HG03280 (cell line): Measurements from ENCODE around the gene AOPEP.

Source experiments
- ATAC-seq: cut with Tn5 transposase; IDR thresholded peaks from one replicate; pipeline ENCODE4 v1.9.1; 2021; ENCODE audit warnings: mild to moderate bottlenecking, moderate library complexity; ENCODE audit not compliant: unreplicated experiment

AOPEP gene

GRCh38 chr9:94717761-94718160 is 8.7 kb upstream of the AOPEP start:
- ATAC-seq: no peak

DNA sequence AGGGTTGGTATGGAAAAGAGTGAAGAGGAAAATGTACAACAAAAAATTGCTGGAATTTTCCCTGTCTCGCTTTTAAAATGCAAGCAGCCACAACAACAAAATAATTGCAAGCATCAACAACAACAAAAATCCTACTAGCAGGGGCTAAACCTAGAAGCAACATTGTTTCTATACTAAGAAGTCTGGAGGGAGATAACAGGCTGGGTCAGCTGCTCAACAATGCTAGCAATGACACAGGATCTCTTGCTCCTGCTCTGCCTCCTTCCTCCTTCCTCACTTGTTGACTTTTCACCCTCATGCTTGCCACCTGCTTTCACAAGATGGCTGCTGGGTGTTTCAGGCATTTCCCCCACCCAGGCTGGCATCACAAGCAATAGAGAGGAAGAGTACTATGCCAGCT is 7.6 kb upstream of the AOPEP start:
- ATAC-seq: no peak

GRCh38 chr9:94719878-94720277 is 6.6 kb upstream of the AOPEP start:
- no peak for ATAC-seq

GRCh38 chr9:94720846-94721549 is 5.5 kb upstream of the AOPEP start:
- no peak for ATAC-seq

DNA sequence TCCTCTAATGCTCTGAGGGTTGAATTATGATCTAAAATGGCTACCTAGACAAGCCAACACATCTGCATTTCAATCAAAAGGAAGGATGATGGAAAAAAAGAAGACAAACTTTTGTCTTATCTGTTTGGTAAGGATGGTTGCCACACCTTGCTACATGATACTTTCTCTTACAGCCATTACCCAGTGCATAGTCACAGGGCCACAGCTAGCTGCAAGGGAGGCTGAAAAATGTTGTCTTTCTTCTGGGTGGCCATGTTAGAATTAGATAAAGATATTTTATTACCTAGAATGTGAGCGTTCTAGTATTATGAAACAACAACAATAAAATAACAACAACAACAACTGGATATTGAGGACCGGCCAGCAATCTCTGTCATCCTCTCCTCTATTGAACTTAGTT is 4.7 kb upstream of the AOPEP start:
- ATAC-seq: no peak

GRCh38 chr9:94725293-94725692 is 1.2 kb upstream of the AOPEP start:
- no peak for ATAC-seq

GRCh38 chr9:94728719-94729118 is 2.2 kb downstream of the AOPEP start:
- ATAC-seq: no peak

DNA sequence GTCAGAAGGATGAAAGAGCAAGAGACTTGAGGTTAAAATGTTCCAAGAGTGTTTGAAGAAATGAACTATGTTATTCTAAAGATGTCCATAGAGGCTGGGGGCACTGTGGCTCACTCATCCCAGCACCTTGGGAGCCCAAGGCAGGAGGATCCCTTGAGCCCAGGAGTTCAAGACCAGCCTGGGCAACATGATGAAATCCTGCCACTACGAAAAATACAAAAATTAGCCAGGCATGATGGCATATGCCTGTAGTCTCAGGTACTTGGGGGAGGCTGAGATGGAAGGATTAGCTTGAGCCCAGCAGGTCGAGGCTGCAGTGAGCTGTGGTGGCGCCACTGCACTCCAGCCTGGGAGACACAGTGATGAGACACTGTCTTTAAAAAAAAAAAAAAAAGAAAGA is 2.7 kb downstream of the AOPEP start:
- no peak for ATAC-seq

DNA sequence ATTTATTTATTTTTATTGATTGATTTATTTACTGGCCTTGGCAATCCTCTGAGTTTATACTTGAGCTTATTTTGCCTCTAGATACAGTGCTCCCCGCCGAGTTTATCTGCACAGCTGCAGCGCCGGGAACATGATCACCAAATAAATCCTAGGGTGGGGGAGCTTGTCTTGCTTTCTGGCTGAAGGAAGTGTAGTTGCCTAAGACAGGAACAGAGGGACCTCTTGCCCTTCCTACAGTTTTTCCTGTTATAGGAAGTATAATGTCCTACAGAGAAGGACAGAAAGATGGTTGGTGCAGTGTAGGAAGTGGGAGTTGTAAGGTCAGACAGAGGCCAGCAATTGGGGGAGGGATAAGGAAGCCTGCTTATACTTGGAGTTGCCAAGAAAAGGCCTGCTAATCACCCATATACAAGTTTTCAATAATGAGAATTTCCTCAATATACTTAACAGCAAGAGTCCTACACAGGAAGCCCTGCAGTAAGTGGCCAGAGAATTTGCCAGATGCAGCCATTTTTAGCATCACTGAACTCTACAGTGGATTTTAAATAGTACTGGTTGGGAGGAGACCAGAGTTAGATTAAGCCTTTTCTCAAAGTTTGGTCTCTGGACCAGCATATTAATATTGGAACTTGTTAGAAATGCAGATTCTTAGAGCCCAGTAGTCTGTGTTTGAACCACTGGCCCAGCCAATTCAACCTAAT is 7.7 kb downstream of the AOPEP start:
- no peak for ATAC-seq

DNA sequence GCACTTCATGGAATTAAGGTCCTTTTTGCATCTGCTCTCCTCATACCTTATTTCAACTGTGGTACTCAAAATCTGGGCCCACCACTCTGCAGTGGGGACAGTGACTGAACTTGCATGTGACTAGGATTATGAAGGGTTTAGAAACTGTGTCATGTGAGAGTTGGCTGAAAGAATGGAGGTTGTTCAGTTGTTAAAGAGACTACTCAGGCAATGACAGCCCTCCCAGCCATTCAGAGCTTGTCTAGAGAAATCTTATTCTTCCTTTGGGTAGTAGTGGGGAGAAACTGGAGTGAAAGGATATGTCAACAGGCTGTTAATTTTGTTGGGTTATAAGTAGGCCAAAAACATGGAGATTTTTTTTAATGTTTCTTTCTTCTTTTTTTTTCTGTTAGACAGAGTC is 10.3 kb downstream of the AOPEP start:
- ATAC-seq: no peak

DNA sequence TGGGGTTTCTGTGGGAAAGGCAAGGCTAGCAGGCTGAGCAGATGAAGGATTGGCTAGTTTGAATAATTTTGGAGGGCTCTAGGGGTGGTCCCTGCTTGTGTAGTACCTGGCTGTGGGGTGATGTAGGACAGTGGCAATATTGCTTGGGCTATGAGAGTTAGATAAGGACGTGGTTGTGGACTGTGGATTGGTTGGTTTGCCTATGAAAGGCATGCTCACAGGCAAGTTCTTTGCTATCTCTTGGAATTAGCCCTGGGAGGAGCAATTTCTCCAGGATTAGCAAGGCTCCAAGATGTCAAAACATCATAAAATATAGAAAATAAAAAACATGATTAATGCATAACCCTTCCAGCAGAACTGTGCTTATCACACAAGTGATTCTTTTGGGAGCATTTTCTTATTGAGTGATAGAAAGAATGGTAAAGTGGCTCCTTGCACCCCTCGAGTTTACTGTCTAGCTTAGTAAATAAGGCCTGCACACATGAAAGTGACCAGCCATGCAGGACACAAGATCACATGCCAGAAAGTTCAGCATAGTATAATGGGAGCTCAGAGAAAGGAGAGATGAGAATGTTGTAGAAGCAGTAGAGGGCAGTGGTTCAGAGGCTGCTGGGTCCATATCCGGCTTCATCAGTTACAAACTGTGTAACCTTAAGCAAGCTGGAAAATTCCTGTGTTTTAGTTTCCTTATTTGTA is 13.8 kb downstream of the AOPEP start:
- no peak for ATAC-seq

DNA sequence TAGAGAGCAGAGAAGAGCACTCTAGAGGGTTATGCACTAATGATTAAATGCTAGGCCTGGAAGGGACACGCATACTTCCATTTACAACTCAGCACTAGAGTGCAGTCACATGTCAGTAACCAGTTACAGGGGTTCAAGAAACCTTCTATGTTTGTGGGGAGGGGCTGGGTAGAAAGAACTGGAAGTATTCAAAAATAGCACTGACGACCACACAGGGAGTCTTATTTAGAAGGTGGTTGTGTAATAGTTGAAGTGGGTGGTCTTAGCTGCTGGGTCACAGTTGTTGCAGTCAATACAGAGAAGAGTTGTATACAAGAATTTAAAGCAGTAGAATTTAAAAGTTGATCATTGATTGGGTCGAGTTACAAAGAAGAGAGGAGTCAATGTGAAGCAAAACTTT is 15.4 kb downstream of the AOPEP start:
- ATAC-seq: no peak

DNA sequence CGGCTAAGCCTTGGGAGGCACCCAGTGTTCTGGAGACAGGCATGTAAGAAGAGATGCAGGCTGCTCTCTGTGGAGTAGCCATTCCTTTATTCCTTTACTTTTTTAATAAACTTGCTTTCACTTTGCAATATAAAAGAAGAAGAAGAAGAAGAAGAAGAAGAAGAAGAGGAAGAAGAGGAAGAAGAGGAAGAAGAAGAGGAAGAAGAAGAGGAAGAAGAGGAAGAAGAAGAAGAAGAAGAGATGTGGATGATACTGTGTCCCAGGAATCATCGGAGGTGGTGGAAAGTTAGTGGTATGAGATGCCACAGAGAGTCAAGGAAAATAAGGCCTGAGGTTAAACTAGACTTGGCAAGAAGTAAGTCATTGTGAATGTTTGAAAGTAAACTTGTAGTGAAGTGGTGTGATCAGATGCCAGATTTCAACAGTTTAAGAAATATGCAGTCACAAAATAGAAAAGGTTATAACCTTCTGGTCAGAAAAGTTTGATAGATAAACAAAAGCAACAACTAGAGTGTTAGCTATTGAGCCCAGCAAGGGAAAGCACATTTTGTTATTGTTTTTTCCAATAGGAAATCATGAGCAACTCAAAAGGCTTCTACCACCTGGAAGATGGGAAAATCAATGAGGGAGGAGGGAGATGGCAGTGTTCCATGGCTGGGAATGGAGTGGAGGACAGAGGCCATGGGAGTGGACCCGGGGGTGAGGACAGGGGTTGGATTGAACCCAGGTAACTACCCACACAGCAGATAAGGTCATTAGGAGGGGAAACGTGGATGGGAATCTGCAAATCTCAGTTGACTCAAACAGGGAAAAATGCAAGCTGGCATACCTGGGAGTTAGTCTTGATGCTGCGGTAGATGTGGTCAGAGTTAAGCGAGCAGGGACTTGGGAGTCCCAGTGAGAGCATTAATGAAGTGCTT is 16.8 kb downstream of the AOPEP start:
- no peak for ATAC-seq

DNA sequence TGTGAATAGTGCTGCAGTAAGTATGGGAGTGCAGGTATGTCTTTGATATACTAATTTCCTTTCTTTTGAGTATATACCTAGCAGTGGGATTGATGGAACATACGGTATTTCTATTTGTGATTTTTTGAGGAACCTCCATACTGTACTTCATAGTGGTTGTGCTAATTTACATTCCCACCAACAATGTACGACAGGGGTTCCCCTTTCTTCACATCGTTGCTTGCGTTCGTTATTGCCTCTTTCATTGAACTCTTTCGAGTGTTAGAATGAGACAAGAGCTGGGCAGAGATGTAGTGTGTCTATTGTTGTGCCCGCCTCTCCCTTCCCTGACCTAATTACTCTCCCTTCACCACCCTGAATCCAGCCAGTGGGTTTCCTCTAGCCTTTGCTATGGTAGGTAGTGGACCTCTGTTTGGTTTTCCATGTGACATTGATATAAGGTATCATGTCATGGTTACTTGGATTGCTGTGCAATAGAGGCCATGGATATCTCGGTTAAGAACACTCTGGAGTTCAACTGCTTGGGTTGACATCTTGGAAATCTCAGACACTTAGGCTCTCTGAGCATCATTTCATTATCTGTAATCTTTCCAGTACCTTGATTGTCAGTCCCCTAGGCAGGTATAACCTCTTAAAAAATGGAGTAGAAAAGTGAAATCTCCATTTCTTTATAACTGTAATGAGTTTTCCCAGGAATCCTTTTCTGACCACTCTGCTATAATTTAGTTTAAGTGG is 19.5 kb downstream of the AOPEP start:
- ATAC-seq: no peak

DNA sequence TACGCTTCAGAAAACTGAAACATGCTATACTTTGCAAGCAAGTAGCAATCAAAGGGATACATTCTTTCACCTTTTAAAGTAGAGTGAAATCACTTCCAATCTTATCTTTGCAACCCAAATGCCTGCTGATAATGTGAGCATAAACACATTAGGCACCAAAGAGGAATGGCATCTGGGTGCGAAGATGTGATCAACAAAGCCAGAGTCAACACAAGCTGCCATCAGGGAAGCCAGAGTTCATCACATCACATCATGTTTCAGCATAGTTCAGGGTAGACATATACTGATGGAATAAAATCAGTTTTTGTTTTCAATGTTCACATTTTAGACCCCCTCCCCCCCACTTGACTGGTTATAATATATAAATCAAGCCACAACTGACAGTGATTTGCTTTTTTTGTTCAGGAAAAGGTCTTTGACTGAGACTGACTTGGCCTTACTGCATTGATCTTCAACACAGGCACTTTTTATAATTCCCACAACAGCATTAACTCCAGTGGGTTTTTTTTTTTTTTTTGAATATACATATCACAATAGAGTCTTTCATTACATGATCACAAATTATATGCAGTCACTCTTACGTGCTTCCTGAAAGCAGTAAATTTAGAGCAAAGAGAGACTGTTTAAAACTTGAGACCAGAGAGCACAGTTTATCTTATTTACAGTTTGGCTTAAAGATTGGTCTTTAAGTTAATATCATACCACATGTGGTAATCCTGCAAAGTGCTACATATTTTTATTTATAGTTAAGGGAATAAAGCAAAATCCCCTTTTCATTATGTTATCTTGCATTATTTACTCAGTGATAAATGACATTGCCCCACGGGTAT is 20.3 kb downstream of the AOPEP start:
- no peak for ATAC-seq

GRCh38 chr9:94754976-94755475 is 28.5 kb downstream of the AOPEP start:
- no peak for ATAC-seq

- ATAC-seq: no peak
These were observed 30.7 kb downstream of the AOPEP start for GRCh38 chr9:94757158-94757557.

GRCh38 chr9:94758031-94758430 is 31.5 kb downstream of the AOPEP start:
- ATAC-seq: no peak

DNA sequence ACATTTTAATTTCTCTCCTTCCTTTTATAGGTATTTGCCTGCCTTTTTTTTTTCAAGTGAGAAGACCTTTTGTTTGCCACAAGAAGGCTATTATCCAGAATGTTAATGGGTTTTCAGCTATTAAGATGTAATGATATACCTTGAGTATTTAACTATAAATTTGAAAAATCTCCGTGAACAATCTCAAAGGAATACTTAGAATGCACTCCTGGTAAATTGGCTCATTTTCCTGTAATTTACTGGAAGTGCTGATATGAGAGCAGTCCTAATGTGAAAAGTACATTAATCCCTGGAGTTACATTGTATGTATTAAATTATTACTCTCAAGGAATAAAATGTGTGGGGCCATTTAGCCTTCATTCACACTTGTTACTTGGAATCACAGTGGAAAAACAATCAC is 32.4 kb downstream of the AOPEP start:
- no peak for ATAC-seq
